Measurements from ENCODE around the gene CAPS2. TPM values are rescaled to one million over a fixed set of nuclear protein-coding genes. Genes with fewer than 3 reads are reported as not detected.

Gene CAPS2
- total RNA-seq, 1 experiment from 2014 or later = not detected

DNA sequence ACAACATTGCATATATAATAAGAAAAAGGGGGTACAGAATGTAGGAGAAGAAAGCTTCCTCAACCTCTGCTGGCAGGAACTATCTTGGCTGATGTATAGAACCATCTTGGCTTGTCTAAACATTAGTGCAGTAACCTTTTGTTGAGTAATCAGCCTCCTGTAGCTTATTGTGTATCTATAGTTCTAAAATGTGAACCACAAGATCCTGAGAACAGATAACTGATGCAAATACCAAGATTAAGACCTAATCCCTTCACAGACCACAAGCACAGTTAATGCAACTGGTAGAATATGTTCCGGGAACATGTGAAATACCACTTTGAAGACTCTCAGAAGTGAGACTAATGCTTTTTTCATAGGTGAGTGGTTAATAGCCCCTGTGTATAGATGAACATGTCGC lies 69.8 kb downstream of the CAPS2 start:
- no peak overlapping the region for H3K4me3 Mint-ChIP-seq (ENCODE audit: unreplicated experiment)
- Histone ChIP-seq H3K27me3 (replicated peaks; ENCODE audit: control insufficient read depth, insufficient read depth, low read length) (no peaks in the 10 kb centered on the region), H3K4me3 (ENCODE audit: low read depth, low read length) (no peak overlapping the region), H3K9me3 (0 out of 2 replicates have a peak, but pooled peaks cover 3% of the 10 kb centered on the region), H3K4me1 (no peaks in the 10 kb centered on the region), H3K36me3 (ENCODE audit: control insufficient read depth, insufficient read depth, low read length) (no peaks in the 10 kb centered on the region)
- H3K27me3 Mint-ChIP-seq (ENCODE audit: insufficient read depth, unreplicated experiment) = no peaks in the 10 kb centered on the region
- H3K9me3 Mint-ChIP-seq (ENCODE audit: unreplicated experiment) = no peaks in the 10 kb centered on the region
- CTCF ChIA-PET = no interaction called here
- TF ChIP-seq, protein P1, sequence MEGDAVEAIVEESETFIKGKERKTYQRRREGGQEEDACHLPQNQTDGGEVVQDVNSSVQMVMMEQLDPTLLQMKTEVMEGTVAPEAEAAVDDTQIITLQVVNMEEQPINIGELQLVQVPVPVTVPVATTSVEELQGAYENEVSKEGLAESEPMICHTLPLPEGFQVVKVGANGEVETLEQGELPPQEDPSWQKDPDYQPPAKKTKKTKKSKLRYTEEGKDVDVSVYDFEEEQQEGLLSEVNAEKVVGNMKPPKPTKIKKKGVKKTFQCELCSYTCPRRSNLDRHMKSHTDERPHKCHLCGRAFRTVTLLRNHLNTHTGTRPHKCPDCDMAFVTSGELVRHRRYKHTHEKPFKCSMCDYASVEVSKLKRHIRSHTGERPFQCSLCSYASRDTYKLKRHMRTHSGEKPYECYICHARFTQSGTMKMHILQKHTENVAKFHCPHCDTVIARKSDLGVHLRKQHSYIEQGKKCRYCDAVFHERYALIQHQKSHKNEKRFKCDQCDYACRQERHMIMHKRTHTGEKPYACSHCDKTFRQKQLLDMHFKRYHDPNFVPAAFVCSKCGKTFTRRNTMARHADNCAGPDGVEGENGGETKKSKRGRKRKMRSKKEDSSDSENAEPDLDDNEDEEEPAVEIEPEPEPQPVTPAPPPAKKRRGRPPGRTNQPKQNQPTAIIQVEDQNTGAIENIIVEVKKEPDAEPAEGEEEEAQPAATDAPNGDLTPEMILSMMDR (IDR thresholded peaks at IDR 0.05; ENCODE audit: insufficient read depth in 1 of 2, low read depth in 1 of 2, low read length in 1 of 2, severe bottlenecking in 1 of 2, unreplicated experiment in 1 of 2) = no peak
- no peaks in the 10 kb centered on the region for H3K36me3 Mint-ChIP-seq (ENCODE audit: insufficient read depth, unreplicated experiment)
- BruUV-seq (replicated peaks) = no TSS peak
- no peaks in the 10 kb centered on the region for H3K4me1 Mint-ChIP-seq (ENCODE audit: low read depth, unreplicated experiment)
- H3K27ac Mint-ChIP-seq (ENCODE audit: unreplicated experiment) = no peak overlapping the region
- POLR2A ChIA-PET = no interaction called here
- no peak for DNase-seq
- intact Hi-C loops (cut with micrococcal nuclease; ENCODE audit: unreplicated experiment) = no loop called here

DNA sequence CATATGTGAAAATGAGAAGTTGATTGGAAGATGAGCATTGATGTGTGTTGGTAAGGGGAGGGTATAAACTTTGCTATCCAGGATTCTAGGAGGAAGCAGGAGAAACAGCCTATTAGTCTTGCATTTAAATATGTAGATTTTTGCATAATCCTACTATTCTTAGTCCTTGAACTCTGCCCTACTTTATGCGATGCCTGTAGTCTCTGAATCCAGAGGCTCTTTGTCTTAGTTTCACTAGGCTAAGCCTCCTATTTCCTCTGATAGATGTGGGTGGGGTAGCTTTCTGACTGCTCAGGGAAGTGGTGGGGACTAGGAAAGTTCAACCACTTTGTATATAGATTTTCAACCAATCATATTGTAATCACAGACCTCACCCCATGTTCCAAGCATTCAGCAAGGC lies 71.0 kb downstream of the CAPS2 start:
- ChIA-PET CTCF (no interaction called here), POLR2A (no interaction called here)
- DNase-seq = no peak
- Histone ChIP-seq H3K36me3 (ENCODE audit: control insufficient read depth, insufficient read depth, low read length) (no peaks in the 10 kb centered on the region), H3K9me3 (no peaks in the 10 kb centered on the region), H3K4me3 (ENCODE audit: low read depth, low read length) (no peak overlapping the region), H3K27me3 (replicated peaks; ENCODE audit: control insufficient read depth, insufficient read depth, low read length) (no peaks in the 10 kb centered on the region), H3K4me1 (no peaks in the 10 kb centered on the region)
- Mint-ChIP-seq H3K4me1 (ENCODE audit: low read depth, unreplicated experiment) (no peaks in the 10 kb centered on the region), H3K4me3 (ENCODE audit: unreplicated experiment) (no peak overlapping the region), H3K36me3 (ENCODE audit: insufficient read depth, unreplicated experiment) (no peaks in the 10 kb centered on the region), H3K9me3 (ENCODE audit: unreplicated experiment) (no peaks in the 10 kb centered on the region), H3K27me3 (ENCODE audit: insufficient read depth, unreplicated experiment) (no peaks in the 10 kb centered on the region), H3K27ac (ENCODE audit: unreplicated experiment) (no peak overlapping the region)
- TF ChIP-seq, protein P1 (IDR thresholded peaks at IDR 0.05; ENCODE audit: insufficient read depth in 1 of 2, low read depth in 1 of 2, low read length in 1 of 2, severe bottlenecking in 1 of 2, unreplicated experiment in 1 of 2) = no peak
- no TSS peak for BruUV-seq (replicated peaks)
- intact Hi-C loops (cut with micrococcal nuclease; ENCODE audit: unreplicated experiment) = no loop called here

DNA sequence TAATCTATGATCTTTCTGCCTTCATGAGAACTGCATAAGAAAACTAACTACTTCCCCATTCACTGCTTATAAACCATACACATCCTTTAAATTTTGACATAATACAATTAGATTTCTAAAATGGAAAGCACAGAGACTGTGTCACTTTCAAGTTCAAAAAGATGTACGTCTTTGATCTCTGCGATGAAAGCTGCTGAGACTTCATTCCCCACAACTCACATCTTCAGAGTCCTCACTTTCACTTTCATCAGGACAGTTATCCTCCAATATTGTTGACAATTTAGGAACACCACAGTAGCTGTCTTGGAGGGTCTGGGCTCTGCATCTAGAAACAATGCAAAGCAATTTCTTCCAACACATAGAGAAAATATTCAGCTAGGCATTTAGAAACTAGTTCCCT lies 72.6 kb downstream of the CAPS2 start:
- DNase-seq = no peak
- Histone ChIP-seq H3K4me1 (no peaks in the 10 kb centered on the region), H3K4me3 (ENCODE audit: low read depth, low read length) (no peak overlapping the region), H3K36me3 (ENCODE audit: control insufficient read depth, insufficient read depth, low read length) (no peaks in the 10 kb centered on the region), H3K27me3 (replicated peaks; ENCODE audit: control insufficient read depth, insufficient read depth, low read length) (no peaks in the 10 kb centered on the region), H3K9me3 (no peaks in the 10 kb centered on the region)
- TF ChIP-seq, protein P1 (IDR thresholded peaks at IDR 0.05; ENCODE audit: insufficient read depth in 1 of 2, low read depth in 1 of 2, low read length in 1 of 2, severe bottlenecking in 1 of 2, unreplicated experiment in 1 of 2) = no peak
- H3K4me1 Mint-ChIP-seq (ENCODE audit: low read depth, unreplicated experiment) = no peaks in the 10 kb centered on the region
- POLR2A ChIA-PET = no interaction called here
- no peaks in the 10 kb centered on the region for H3K36me3 Mint-ChIP-seq (ENCODE audit: insufficient read depth, unreplicated experiment)
- H3K27ac Mint-ChIP-seq (ENCODE audit: unreplicated experiment) = no peak overlapping the region
- BruUV-seq (replicated peaks) = no TSS peak
- intact Hi-C loops (cut with micrococcal nuclease; ENCODE audit: unreplicated experiment) = no loop called here
- H3K4me3 Mint-ChIP-seq (ENCODE audit: unreplicated experiment) = no peak overlapping the region
- no peaks in the 10 kb centered on the region for H3K9me3 Mint-ChIP-seq (ENCODE audit: unreplicated experiment)
- CTCF ChIA-PET = no interaction called here
- no peaks in the 10 kb centered on the region for H3K27me3 Mint-ChIP-seq (ENCODE audit: insufficient read depth, unreplicated experiment)
